Measurements from ENCODE around the gene FRMPD4. TPM values are rescaled to one million over a fixed set of nuclear protein-coding genes. Genes with fewer than 3 reads are reported as not detected.
"Not testable (repeated sequence)": the region's sequence is repeated elsewhere in the genome, so short reads cannot be mapped to it uniquely, and the experiment has no call there.

Gene FRMPD4
- total RNA-seq (2014; rRNA removed; shearing (Covaris generic)) = not detected in 2 replicates

DNA sequence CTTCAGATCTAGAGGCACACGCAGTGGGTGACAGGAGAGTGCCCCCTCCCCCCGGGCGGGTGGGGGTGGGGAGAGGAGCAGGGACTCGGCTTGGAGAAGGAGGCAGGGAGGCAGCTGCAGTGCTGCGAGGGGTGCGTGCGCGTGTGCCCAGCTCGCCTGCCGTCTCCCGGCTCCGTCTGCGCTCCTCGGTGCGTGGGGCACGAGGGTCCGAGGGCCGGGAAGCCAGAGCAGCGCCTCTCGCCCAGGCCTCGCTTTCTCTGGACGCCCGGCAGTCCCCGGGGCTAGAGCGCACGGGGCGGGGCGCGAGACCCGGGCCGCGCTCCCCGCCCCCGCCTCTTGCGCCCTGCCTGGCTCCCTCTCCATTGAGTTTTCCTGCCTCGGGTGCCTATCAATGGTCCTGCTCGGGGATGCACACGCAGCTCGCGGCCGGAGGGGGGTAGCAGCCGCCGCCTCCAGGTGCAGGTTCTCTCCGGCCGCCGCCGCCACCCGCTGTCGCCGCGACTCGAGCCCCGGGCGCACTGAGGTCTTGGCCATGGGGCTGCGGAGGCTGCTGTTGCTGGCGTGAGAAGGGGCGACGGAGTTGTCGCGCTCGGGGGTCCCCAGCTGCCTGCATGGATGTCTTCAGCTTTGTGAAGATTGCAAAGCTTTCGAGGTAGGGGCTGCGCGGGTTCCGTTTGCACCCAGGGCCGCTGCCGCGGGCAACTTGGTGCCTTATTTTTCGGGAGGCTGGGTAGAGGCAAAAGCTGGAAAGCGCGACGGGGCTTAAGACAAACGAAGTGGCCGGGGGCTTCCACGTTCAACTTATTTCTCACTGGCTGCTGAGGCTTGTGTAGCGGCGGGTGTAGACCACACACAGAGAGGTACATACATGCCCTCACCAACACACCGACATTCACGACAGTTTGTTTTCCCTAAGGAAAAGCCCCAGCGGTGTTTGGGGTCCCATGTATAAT is at the start of gene FRMPD4:
FRMPD4 (plus strand) TSS at position 113 of the 953 bp plus-strand sequence; CDS start at position 612, 499 bp downstream.
- in situ Hi-C loops (cut with HindIII; ENCODE audit: low sequenced_read_pairs) = no loop called here
- no peak for DNase-seq (ENCODE audit: low spot score)

DNA sequence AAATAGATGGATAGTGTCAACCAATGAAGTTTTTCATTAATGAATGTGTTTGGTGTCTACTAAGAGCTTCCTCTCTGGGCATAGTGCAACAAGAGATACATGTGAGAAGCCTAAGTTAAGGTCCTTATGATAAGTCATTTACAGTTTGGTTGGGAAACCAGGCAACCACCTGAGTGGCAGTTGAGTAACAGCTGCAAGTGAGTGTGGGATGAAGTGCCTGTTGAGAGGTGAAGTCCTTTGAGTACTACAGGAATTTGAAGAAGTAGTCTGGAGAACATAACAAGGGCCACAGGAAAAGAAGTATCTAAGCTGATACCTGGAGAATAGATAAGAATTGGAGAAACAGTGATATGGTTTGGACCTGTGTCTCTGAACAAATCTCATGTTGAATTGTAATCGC is 48.5 kb upstream of the FRMPD4 start:
- in situ Hi-C loops (cut with HindIII; ENCODE audit: low sequenced_read_pairs) = no loop called here
- DNase-seq (ENCODE audit: low spot score) = no peak

DNA sequence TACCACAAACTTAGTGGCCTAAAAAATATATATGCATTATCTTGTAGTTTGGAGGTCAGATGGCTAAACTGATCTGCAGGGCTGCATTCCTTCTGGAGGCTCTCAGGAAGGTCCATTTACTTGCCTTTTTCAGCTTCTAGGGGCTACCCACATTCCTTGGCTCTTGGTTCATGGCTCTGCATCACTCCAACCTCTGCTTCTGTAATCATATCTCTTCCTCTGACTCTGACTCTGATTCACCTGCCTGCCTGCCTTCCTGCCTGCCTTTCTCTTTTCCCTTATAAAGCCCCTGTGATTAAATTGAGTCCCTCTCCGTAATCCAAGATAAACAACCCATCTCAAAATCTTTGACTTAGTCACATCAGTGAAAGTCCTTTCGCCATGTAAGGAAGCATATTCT is 25.0 kb upstream of the FRMPD4 start:
- in situ Hi-C loops (cut with HindIII; ENCODE audit: low sequenced_read_pairs) = no loop called here
- DNase-seq (ENCODE audit: low spot score) = no peak

GRCh38 chrX:12115377-12115776 is 22.9 kb upstream of the FRMPD4 start:
- in situ Hi-C loops (cut with HindIII; ENCODE audit: low sequenced_read_pairs) = no loop called here
- DNase-seq (ENCODE audit: low spot score) = no peak

- DNase-seq (ENCODE audit: low spot score) = no peak
- in situ Hi-C loops (cut with HindIII; ENCODE audit: low sequenced_read_pairs) = no loop called here
Observed at GRCh38 chrX:12118134-12118533, 20.1 kb upstream of the FRMPD4 start.

DNA sequence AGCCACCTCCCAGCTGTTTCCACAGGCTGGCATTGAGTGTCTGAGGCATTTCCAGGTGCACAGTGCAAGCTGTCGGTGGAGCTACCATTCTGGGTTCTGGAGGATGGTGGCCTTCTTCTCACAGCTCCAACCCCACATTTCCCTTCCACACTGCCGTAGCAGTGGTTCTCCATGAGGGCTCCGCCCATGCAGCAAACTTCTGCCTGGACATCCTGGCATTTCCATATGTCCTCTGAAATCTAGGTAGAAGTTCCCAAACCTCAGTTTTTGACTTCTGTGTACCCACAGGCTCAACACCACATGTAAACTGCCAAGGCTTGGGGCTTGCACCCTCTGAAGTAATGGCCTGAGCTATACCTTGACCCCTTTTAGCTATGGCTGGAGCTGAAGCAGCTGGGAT is 10.3 kb upstream of the FRMPD4 start:
- DNase-seq (ENCODE audit: low spot score) = no peak
- in situ Hi-C loops (cut with HindIII; ENCODE audit: low sequenced_read_pairs) = no loop called here

GRCh38 chrX:12137951-12138360 is 317 bp upstream of the FRMPD4 start:
- no peak for DNase-seq (ENCODE audit: low spot score)
- in situ Hi-C loops (cut with HindIII; ENCODE audit: low sequenced_read_pairs) = no loop called here

- DNase-seq (ENCODE audit: low spot score) = no peak
- in situ Hi-C loops (cut with HindIII; ENCODE audit: low sequenced_read_pairs) = no loop called here
Observed at GRCh38 chrX:12139934-12140611, 1.8 kb downstream of the FRMPD4 start.

DNA sequence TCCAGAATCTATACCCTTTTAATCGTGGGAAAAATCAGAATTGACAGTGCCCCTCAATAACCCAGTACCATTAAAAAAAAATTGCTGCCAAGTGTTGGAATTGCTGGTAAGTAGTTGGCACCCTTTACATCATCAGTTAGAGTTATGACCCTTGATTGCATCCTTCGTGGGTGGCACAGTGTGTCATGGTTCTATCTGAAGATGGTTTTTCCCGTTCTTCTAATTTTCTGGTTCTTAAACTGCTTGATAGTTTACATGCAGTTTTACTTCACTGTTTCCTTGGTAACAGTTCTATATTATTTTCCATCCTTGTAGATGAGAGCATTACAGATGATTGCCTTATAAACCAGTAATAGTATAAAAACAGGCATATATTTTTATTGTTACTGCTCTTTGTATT is 3.2 kb downstream of the FRMPD4 start:
- in situ Hi-C loops (cut with HindIII; ENCODE audit: low sequenced_read_pairs) = no loop called here

GRCh38 chrX:12142661-12143060 is 4.4 kb downstream of the FRMPD4 start:
- no peak for DNase-seq (ENCODE audit: low spot score)
- in situ Hi-C loops (cut with HindIII; ENCODE audit: low sequenced_read_pairs) = no loop called here

More for the DNA sequence above, 3.2 kb downstream of the FRMPD4 start:
- no peak for DNase-seq (ENCODE audit: low spot score)

DNA sequence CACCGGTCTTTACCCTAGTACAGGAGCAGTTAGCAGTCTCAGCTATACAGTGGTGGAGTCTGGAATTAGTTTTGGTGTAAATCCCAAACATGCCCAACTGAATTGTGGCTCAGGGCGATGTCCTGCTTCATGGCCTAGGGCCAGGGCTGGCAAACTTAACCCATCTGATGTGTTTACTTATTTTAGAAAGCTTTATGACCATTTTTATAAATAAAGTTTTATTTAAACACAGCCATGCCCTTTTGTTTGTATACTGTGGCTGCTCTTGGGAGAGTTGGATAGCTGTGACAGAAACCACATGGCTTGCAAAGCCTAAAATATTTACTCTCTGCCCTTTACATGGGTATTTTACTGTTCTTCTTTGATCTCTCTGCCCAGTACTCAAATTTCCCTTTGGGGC is 7.1 kb downstream of the FRMPD4 start:
- in situ Hi-C loops (cut with HindIII; ENCODE audit: low sequenced_read_pairs) = no loop called here

GRCh38 chrX:12149670-12150407 is 11.6 kb downstream of the FRMPD4 start:
- no peak for DNase-seq (ENCODE audit: low spot score)
- in situ Hi-C loops (cut with HindIII; ENCODE audit: low sequenced_read_pairs) = no loop called here

More for the DNA sequence above, 7.1 kb downstream of the FRMPD4 start:
- no peak for DNase-seq (ENCODE audit: low spot score)

DNA sequence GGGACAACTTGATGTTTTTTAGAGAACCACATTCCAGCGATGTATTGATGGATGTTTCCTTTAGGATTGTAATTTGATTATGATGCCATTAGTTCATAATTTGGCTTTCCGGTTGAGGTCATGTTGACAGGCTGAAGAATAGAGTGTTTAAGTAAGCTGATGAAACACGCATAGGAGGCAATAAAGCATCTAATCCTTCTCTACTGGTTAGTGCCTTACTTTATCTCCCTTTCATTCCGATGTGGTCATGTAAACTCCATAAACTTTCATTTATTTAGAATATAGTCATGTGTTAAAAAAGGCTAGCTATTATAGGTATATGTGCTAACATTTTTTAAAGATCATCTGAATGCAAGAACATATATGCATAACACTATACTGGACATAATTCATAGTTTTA is 15.0 kb downstream of the FRMPD4 start:
- no peak for DNase-seq (ENCODE audit: low spot score)
- in situ Hi-C loops (cut with HindIII; ENCODE audit: low sequenced_read_pairs) = no loop called here

DNA sequence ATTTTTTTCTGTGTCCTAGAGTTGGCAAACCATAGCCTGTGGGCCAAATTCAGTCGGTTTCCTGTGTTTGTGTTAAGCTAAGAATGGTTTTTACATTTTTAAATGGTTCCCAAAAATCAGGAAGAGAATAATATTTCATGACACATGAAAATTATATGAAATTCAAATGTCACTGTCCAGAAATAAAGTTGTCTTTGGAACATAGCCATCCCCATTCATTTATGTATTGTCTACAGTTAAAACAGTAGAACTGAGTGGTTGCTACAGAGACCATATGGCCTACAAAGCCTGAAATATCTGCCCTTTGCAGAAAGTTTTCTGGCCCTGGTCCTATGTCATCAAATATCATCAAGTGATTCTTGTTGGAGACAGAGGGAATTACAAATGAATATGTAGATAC is 15.5 kb downstream of the FRMPD4 start:
- no peak for DNase-seq (ENCODE audit: low spot score)
- in situ Hi-C loops (cut with HindIII; ENCODE audit: low sequenced_read_pairs) = no loop called here

GRCh38 chrX:12159799-12160198 is 21.5 kb downstream of the FRMPD4 start:
- DNase-seq (ENCODE audit: low spot score) = no peak
- in situ Hi-C loops (cut with HindIII; ENCODE audit: low sequenced_read_pairs) = no loop called here

DNA sequence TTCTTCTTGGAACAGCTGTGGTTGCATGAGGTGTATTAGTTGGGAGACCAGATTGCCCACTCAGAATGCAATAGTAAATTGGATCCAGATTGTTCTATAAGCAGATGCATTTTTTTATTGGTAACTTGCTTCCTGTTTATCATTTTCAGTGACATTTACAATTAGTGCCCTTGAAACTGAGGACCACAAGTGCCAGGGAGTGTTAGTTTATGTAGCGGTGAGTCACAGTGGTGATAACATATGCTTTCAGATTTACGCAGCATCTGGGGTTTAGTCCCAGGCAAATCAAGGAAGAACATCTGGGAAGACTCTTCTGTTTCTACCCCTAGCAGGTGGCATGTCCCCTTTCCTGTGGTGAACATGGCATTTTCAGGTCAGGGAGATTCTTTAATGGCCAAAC is 24.1 kb downstream of the FRMPD4 start:
- in situ Hi-C loops (cut with HindIII; ENCODE audit: low sequenced_read_pairs) = no loop called here

DNA sequence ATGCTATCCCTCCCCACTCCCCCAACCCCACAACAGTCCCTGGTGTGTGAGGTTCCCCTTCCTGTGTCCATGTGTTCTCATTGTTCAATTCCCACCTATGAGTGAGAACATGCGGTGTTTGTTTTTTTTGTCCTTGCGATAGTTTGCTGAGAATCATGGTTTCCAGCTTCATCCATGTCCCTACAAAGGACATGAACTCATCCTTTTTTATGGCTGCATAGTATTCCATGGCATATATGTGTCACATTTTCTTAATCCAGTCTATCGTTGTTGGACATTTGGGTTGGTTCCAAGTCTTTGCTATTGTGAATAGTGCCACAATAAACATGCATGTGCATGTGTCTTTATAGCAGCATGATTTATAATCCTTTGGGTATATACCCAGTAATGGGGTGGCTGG is 25.9 kb downstream of the FRMPD4 start:
- DNase-seq (ENCODE audit: low spot score); in situ Hi-C loops (cut with HindIII; ENCODE audit: low sequenced_read_pairs): not testable (repeated sequence)

More for the DNA sequence above, 24.1 kb downstream of the FRMPD4 start:
- no peak for DNase-seq (ENCODE audit: low spot score)

GRCh38 chrX:12170755-12171154 is 32.5 kb downstream of the FRMPD4 start:
- in situ Hi-C loops (cut with HindIII; ENCODE audit: low sequenced_read_pairs) = no loop called here
- DNase-seq (ENCODE audit: low spot score) = no peak

DNA sequence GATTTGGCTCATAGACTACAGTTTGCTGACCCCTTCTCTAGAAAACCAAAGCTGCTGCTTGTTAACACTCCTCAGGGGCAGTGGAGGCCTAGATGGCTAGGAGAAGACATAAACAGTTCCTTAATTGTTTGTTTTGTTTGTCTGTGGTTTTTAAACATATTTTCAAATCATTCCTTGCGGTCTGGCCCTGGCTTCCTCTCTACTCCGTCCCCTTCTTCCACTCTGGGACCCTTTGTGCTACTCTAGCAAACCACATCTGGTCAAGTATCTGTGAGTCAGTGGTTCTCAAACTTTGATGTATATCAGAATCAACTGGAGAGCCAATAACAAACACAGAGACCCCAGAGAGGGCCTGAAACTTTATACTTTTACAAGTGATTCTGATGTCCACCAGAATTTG is 36.1 kb downstream of the FRMPD4 start:
- in situ Hi-C loops (cut with HindIII; ENCODE audit: low sequenced_read_pairs) = no loop called here
- DNase-seq (ENCODE audit: low spot score) = no peak

DNA sequence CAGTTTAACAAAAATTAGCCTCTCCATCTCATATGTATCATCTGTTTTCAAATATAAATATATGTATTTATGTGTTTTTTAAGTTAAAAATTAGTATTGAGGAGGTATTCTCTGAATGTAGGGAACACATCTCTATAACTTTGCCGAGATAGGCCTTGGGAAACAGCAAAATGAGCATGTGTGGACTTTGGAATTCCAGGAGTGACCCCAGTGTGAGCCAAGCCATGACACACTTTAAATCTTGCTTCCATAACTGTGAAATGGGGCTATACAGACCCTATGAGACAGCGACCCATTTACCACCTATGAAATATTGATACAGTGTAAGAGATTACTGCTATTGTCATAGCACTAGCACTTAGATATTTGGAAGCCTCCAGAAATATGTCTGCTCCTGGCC is 58.8 kb downstream of the FRMPD4 start:
- in situ Hi-C loops (cut with HindIII; ENCODE audit: low sequenced_read_pairs) = no loop called here

More for the DNA sequence above, 58.8 kb downstream of the FRMPD4 start:
- DNase-seq (ENCODE audit: low spot score) = no peak
